OCI-LY3 (cell line): ENCODE results near the gene DMRT1.

Experiments used
- EZH2phosphoT487 ChIP-seq: fragments of 200-600 bp; shearing (Covaris generic); IDR thresholded peaks from 2 replicates; pipeline ENCODE4 v1.6.1; 2018; ENCODE audit warnings: antibody characterized with exemption, mixed run types, low read depth
- TF ChIP-seq, protein P1 (sequence below): fragments of 200-600, 300-600 bp; sonication (generic); IDR thresholded peaks from 2 replicates; pipeline ENCODE4 v1.5.1; 2014; ENCODE audit warnings: antibody characterized with exemption, low read length, low read depth

DNA sequence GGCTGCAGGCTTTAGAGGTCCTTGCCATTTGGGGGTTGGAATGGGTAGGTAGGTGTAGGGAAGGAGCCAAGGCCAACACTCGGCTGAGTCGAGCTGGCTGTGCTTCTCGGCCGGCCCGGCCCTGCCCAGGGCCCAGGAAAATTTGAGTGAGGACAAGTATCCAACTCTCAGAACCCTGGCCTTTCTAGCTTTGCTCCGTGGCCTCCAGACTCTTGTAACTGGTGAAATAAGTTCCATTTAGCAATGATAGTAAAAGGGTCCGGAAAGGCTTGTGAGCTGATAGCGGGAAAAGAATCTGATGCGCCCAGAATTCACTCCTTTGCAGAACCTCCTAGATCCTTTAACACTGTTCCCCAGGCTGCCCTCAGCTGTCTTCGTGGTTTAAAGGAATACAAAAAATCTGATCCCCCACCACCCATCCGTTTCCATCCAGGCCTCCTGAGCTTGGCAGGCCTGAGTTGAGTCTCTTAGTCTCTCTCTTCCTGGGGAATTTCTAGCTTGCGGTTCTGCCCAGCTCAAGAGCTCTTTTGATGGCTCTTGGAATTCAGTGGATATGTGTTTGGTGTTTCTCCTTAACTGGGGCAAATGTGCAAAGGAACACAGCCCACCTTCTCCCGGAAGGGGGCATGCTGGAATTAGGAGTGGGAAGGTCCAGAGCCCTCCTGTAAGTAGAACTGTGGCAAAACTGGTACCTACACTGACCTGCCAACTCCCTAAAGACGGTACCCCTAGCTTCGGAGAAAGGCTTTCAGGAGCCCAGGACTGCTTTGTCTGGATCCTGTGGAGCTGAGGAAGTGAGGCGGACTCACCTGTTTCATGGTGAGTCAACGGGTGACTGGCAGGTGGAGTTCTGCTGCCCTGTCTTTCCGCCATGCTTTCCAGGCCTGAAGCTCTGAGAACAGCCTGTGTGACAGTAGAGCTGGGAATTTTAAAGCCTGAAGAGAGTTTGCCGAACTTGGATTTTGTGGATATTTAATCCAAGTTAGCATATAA is 136.6 kb downstream of the DMRT1 start:
- TF ChIP-seq EZH2phosphoT487: no peak
- TF ChIP-seq, protein P1, sequence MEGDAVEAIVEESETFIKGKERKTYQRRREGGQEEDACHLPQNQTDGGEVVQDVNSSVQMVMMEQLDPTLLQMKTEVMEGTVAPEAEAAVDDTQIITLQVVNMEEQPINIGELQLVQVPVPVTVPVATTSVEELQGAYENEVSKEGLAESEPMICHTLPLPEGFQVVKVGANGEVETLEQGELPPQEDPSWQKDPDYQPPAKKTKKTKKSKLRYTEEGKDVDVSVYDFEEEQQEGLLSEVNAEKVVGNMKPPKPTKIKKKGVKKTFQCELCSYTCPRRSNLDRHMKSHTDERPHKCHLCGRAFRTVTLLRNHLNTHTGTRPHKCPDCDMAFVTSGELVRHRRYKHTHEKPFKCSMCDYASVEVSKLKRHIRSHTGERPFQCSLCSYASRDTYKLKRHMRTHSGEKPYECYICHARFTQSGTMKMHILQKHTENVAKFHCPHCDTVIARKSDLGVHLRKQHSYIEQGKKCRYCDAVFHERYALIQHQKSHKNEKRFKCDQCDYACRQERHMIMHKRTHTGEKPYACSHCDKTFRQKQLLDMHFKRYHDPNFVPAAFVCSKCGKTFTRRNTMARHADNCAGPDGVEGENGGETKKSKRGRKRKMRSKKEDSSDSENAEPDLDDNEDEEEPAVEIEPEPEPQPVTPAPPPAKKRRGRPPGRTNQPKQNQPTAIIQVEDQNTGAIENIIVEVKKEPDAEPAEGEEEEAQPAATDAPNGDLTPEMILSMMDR: no peak
